ENCODE data around the gene FOSB. TPM values are rescaled to one million over a fixed set of nuclear protein-coding genes. Genes with fewer than 3 reads are reported as not detected.

FOSB gene
- total RNA-seq = 1,000 to 10,000 TPM in 1 of 5 experiments, 100 to 1,000 TPM in 1, 10 to 100 TPM in 2, 1 to 10 TPM in 1; 2.1 to 1,925 (median 22.8) TPM
- 1 to 10 TPM; 3.0 to 5.3 TPM for polyA plus RNA-seq
- 6,807 reads per million, percentile 100 among the genes with 10 or more reads in this experiment for total RNA-seq

DNA sequence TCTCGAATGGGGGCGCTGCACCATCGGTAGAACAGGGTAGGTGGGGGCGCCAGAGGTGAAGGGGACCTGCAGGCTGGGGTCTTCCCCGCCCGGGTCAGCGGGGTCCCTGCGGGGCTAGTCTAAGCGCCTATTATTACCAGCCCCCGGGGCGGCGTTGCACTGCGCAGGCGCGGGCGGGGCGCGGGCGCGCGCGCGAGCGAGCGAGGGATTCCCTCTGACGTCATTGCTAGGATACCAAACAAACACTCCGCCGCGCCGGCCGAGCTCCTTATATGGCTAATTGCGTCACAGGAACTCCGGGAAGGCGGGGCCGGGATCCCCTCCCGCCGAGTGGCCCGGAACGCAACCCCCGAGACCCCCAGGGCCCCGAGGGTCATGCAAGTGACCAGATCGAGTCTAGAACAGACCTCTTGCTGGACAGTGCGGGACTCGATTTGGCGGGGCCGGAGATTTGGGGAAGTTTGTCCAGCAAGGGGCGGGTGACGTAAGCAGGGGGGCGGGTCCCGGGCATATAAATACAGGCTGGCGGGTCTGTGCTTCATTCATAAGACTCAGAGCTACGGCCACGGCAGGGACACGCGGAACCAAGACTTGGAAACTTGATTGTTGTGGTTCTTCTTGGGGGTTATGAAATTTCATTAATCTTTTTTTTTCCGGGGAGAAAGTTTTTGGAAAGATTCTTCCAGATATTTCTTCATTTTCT, at the start of gene FOSB:
Gene FOSB (plus strand): TSS at position 541 of the 703 bp plus-strand sequence. CDS start 591 bp downstream, outside the sequence.
- H3K4me1 ChIP-seq (ENCODE audit: control insufficient read depth in 2 of 2, insufficient read depth in 2 of 2, low read length in 2 of 2) = peaks cover 10 to 16% of the 10 kb centered on the region in 2 donors
- peak within 1 kb of the TSS; percentile 87 to 96 (median 94) for H3K4me3 Mint-ChIP-seq
- no peaks in the 10 kb centered on the region for H3K36me3 Mint-ChIP-seq
- CTCF ChIA-PET = interaction anchor here (0.6 to 5.4 kb wide), 9 partner anchors 9 to 1643 kb away, joined by 3 to 39 read pairs (median 5); no protein-coding TSS in a partner anchor
- H3K36me3 ChIP-seq (ENCODE audit: control insufficient read depth in 2 of 3, insufficient read depth in 3 of 3, low read length in 3 of 3) = peaks cover 0 to 11% (median 0%) of the 10 kb centered on the region in 3 experiments
- H3K9me3 Mint-ChIP-seq = peaks cover 0 to 46% (median 0%) of the 10 kb centered on the region in 11 donors
- peaks cover under 1 to 35% (median 13%) of the 10 kb centered on the region in 7 donors for H3K4me1 Mint-ChIP-seq
- H3K27ac Mint-ChIP-seq = peak within 1 kb of the TSS; percentile 90 to 100 (median 99)
- H3K9me3 ChIP-seq (ENCODE audit: control insufficient read depth in 2 of 3, low read length in 3 of 3) = no peaks in the 10 kb centered on the region
- ATAC-seq (peak; percentile 50), DNase-seq (peak; percentile 93 to 99 (median 97))
- no peaks in the 10 kb centered on the region for H3K27me3 ChIP-seq (ENCODE audit: control insufficient read depth in 2 of 2, insufficient read depth in 2 of 2, low read length in 2 of 2)
- H3K27ac ChIP-seq (ENCODE audit: low read depth, low read length) = peak within 1 kb of the TSS; percentile 98
- peaks cover 5 to 41% (median 11%) of the 10 kb centered on the region in 5 donors for H3K27me3 Mint-ChIP-seq
- intact Hi-C loops (cut with micrococcal nuclease) = loop anchor here (1.0 to 2.0 kb wide), 7 partner anchors 12 to 225 kb away; partner anchors contain the start of gene QPCTL (in 1 of the 2)
- POLR2A ChIA-PET = interaction anchor here (0.6 to 3.1 kb wide), 12 partner anchors 11 to 1646 kb away, joined by 3 to 50 read pairs (median 4); partner anchors contain the start of gene ZC3H4
- H3K4me3 ChIP-seq (ENCODE audit: low read length) = peak within 1 kb of the TSS; percentile 99

DNA sequence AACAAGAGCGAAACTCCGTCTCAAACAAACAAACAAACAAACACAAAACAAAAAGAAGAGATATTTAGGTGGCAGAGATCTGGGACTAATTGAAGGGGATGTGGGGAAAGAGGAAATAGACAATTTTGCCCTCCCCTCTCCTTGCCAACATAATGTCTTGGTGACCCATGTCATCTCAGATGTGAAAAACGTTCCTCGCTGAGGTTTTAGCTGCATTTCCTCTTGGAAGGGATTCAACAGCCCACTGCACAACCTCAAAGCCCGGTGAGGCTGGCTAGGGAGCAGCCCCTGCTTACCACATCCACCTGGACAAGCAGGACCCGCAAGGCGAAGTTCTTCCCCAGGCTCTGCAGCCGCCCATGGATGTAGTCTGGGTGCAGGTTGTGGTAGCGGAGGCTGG, 49.0 kb upstream of the FOSB start:
- no peaks in the 10 kb centered on the region for H3K27me3 ChIP-seq (ENCODE audit: control insufficient read depth in 2 of 2, insufficient read depth in 2 of 2, low read length in 2 of 2)
- Mint-ChIP-seq H3K36me3 (peaks cover 0 to 22% (median 19%) of the 10 kb centered on the region in 5 donors), H3K9me3 (no peaks in the 10 kb centered on the region), H3K27ac (peak overlapping the region in 4 of 9 donors; percentile 29 to 75 (median 64)), H3K4me3 (peak overlapping the region in 4 of 10 donors; percentile 26 to 67 (median 53)), H3K4me1 (peaks cover 16 to 47% (median 33%) of the 10 kb centered on the region in 7 donors), H3K27me3 (no peaks in the 10 kb centered on the region)
- no peak overlapping the region for H3K4me3 ChIP-seq (ENCODE audit: low read length)
- peaks cover 0 to 45% (median under 1%) of the 10 kb centered on the region in 3 experiments for H3K36me3 ChIP-seq (ENCODE audit: control insufficient read depth in 2 of 3, insufficient read depth in 3 of 3, low read length in 3 of 3)
- intact Hi-C loops (cut with micrococcal nuclease) = no loop called here
- CTCF ChIA-PET = no interaction called here
- DNase-seq (no peak), ATAC-seq (no peak)
- no peaks in the 10 kb centered on the region for H3K9me3 ChIP-seq (ENCODE audit: control insufficient read depth in 2 of 3, low read length in 3 of 3)
- peaks cover 11 to 18% of the 10 kb centered on the region in 2 donors for H3K4me1 ChIP-seq (ENCODE audit: control insufficient read depth in 2 of 2, insufficient read depth in 2 of 2, low read length in 2 of 2)
- POLR2A ChIA-PET = interaction anchor here (1.1 kb wide), 1 partner anchor 11 kb away, joined by 3 read pairs; no protein-coding TSS in a partner anchor
- no peak overlapping the region for H3K27ac ChIP-seq (ENCODE audit: low read depth, low read length)

DNA sequence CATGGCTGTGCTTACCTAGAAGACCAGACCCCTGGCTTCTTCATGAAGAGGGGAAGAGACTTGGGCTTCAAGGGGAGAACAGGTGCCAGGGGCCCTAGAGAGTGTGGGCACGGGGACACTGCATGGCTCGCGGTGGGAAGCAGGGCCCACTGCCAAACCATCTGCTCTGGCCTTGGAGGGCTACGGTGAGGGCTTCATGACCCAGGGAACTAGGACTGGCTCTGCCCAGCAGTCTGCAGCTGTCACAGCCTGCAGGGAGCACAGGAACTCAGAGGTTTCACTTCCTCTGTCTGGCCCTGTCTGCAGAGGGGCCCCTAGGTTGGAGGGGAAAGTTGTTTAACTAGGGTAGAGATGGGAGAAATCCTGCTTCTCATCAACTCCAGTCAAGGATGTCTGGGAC, 48.4 kb upstream of the FOSB start:
- Histone ChIP-seq H3K9me3 (ENCODE audit: control insufficient read depth in 2 of 3, low read length in 3 of 3) (no peaks in the 10 kb centered on the region), H3K4me3 (ENCODE audit: low read length) (no peak overlapping the region), H3K4me1 (ENCODE audit: control insufficient read depth in 2 of 2, insufficient read depth in 2 of 2, low read length in 2 of 2) (peaks cover 16 to 24% of the 10 kb centered on the region in 2 donors), H3K27ac (ENCODE audit: low read depth, low read length) (no peak overlapping the region), H3K36me3 (ENCODE audit: control insufficient read depth in 2 of 3, insufficient read depth in 3 of 3, low read length in 3 of 3) (peaks cover 0 to 39% (median 0%) of the 10 kb centered on the region in 3 experiments), H3K27me3 (ENCODE audit: control insufficient read depth in 2 of 2, insufficient read depth in 2 of 2, low read length in 2 of 2) (no peaks in the 10 kb centered on the region)
- H3K4me1 Mint-ChIP-seq = peaks cover 22 to 53% (median 39%) of the 10 kb centered on the region in 7 donors
- intact Hi-C loops (cut with micrococcal nuclease) = no loop called here
- H3K36me3 Mint-ChIP-seq = peaks cover 0 to 17% (median 14%) of the 10 kb centered on the region in 5 donors
- no peaks in the 10 kb centered on the region for H3K9me3 Mint-ChIP-seq
- ChIA-PET POLR2A (interaction anchor here (1.1 kb wide), 1 partner anchor 12 kb away, joined by 3 read pairs; no protein-coding TSS in a partner anchor), CTCF (no interaction called here)
- ATAC-seq (peak; percentile 55), DNase-seq (no peak)
- H3K27me3 Mint-ChIP-seq = no peaks in the 10 kb centered on the region
- H3K27ac Mint-ChIP-seq = peak overlapping the region in 5 of 9 donors; percentile 36 to 76 (median 57)
- H3K4me3 Mint-ChIP-seq = peak overlapping the region in 8 of 10 donors; percentile 8 to 76 (median 33)

DNA sequence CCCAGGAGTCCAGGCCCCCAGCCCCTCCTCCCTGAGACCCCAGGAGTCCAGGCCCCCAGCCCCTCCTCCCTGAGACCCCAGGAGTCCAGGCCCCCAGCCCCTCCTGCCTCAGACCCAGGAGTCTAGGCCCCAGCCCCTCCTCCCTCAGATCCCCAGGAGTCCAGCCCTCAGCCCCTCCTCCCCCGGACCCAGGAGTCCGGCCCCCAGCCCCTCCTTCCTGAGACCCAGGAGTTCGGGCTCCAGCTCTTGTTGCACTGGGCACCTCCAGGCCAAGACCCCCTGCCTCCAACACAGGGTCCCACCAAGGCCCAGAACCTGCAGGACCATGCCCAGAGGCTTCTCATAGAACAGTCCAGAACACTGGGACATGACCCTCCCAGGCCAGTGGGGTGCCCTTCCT, 47.9 kb upstream of the FOSB start:
- ChIA-PET CTCF (no interaction called here), POLR2A (no interaction called here)
- Mint-ChIP-seq H3K27ac (peak overlapping the region in 1 of 9 donors; percentile 36), H3K4me1 (peaks cover 22 to 56% (median 42%) of the 10 kb centered on the region in 7 donors), H3K27me3 (no peaks in the 10 kb centered on the region), H3K9me3 (no peaks in the 10 kb centered on the region), H3K4me3 (peak overlapping the region in 1 of 10 donors; percentile 59), H3K36me3 (peaks cover 0 to 17% (median 11%) of the 10 kb centered on the region in 5 donors)
- Histone ChIP-seq H3K36me3 (ENCODE audit: control insufficient read depth in 2 of 3, insufficient read depth in 3 of 3, low read length in 3 of 3) (peaks cover 0 to 35% (median 0%) of the 10 kb centered on the region in 3 experiments), H3K9me3 (ENCODE audit: control insufficient read depth in 2 of 3, low read length in 3 of 3) (no peaks in the 10 kb centered on the region), H3K4me1 (ENCODE audit: control insufficient read depth in 2 of 2, insufficient read depth in 2 of 2, low read length in 2 of 2) (peaks cover 20 to 24% of the 10 kb centered on the region in 2 donors), H3K27me3 (ENCODE audit: control insufficient read depth in 2 of 2, insufficient read depth in 2 of 2, low read length in 2 of 2) (no peaks in the 10 kb centered on the region), H3K27ac (ENCODE audit: low read depth, low read length) (no peak overlapping the region), H3K4me3 (ENCODE audit: low read length) (no peak overlapping the region)
- ATAC-seq = no peak
- no peak for DNase-seq
- intact Hi-C loops (cut with micrococcal nuclease) = loop anchor here in 1 of 2 donors (5.0 kb wide), 2 partner anchors 162 to 272 kb away; partner anchors contain the start of genes OPA3, QPCTL and SNRPD2

DNA sequence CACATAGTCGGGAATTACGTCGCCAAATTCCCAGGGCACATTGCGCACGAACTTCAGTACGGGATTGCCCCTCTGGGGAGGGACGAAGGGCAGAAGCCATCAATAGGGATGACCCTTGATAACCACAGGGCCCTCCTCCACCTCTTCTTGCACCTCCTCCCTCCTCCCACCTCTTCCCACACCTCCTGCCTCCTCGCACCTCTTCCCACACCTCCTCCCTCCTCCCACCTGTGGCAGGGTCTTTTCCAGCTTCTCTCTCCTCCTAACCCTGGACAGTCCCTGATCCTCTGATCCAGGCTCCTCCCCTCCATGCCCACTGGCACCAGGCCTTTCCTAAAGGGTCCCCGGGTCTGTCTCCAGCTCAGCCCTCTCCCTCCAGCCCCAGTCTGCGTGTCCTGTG, 47.4 kb upstream of the FOSB start:
- H3K27me3 Mint-ChIP-seq = no peaks in the 10 kb centered on the region
- Histone ChIP-seq H3K36me3 (ENCODE audit: control insufficient read depth in 2 of 3, insufficient read depth in 3 of 3, low read length in 3 of 3) (peaks cover 0 to 35% (median 0%) of the 10 kb centered on the region in 3 experiments), H3K9me3 (ENCODE audit: control insufficient read depth in 2 of 3, low read length in 3 of 3) (no peaks in the 10 kb centered on the region), H3K4me3 (ENCODE audit: low read length) (no peak overlapping the region), H3K27ac (ENCODE audit: low read depth, low read length) (no peak overlapping the region), H3K27me3 (ENCODE audit: control insufficient read depth in 2 of 2, insufficient read depth in 2 of 2, low read length in 2 of 2) (no peaks in the 10 kb centered on the region), H3K4me1 (ENCODE audit: control insufficient read depth in 2 of 2, insufficient read depth in 2 of 2, low read length in 2 of 2) (peaks cover 20 to 24% of the 10 kb centered on the region in 2 donors)
- peaks cover 22 to 56% (median 42%) of the 10 kb centered on the region in 7 donors for H3K4me1 Mint-ChIP-seq
- intact Hi-C loops (cut with micrococcal nuclease) = loop anchor here in 1 of 2 donors (5.0 kb wide), 2 partner anchors 162 to 272 kb away; partner anchors contain the start of genes OPA3, QPCTL and SNRPD2
- ChIA-PET CTCF (no interaction called here), POLR2A (no interaction called here)
- H3K9me3 Mint-ChIP-seq = no peaks in the 10 kb centered on the region
- peak overlapping the region in 3 of 10 donors; percentile 50 to 70 (median 67) for H3K4me3 Mint-ChIP-seq
- ATAC-seq (no peak), DNase-seq (no peak)
- H3K36me3 Mint-ChIP-seq = peaks cover 0 to 17% (median 11%) of the 10 kb centered on the region in 5 donors
- H3K27ac Mint-ChIP-seq = peak overlapping the region in 2 of 9 donors; percentile 17 to 43

DNA sequence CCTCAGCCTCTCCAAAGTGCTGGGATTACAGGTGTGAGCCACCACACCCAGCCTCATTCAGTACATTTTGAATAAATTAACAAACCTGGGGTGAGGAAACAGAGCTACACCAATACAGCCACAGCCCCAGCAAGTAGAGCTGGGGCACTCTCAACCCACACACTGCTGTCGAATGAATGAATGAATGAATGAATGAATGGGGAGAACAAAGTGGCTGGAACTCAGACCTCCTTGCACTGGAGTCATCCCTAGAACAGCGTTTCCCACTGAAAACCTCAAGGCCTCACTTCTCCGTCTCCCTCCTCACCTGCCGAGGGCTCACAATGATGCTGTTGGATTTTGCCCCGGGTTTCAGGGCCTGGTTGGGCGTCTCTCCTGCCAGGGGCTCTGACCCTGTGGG, 46.9 kb upstream of the FOSB start:
- ATAC-seq = no peak
- Histone ChIP-seq H3K27ac (ENCODE audit: low read depth, low read length) (no peak overlapping the region), H3K4me3 (ENCODE audit: low read length) (no peak overlapping the region), H3K27me3 (ENCODE audit: control insufficient read depth in 2 of 2, insufficient read depth in 2 of 2, low read length in 2 of 2) (no peaks in the 10 kb centered on the region), H3K4me1 (ENCODE audit: control insufficient read depth in 2 of 2, insufficient read depth in 2 of 2, low read length in 2 of 2) (peaks cover 20 to 24% of the 10 kb centered on the region in 2 donors), H3K36me3 (ENCODE audit: control insufficient read depth in 2 of 3, insufficient read depth in 3 of 3, low read length in 3 of 3) (peaks cover 0 to 31% (median 0%) of the 10 kb centered on the region in 3 experiments), H3K9me3 (ENCODE audit: control insufficient read depth in 2 of 3, low read length in 3 of 3) (no peaks in the 10 kb centered on the region)
- intact Hi-C loops (cut with micrococcal nuclease) = loop anchor here in 1 of 2 donors (5.0 kb wide), 2 partner anchors 161 to 271 kb away; partner anchors contain the start of genes OPA3, QPCTL and SNRPD2
- Mint-ChIP-seq H3K4me3 (peak overlapping the region in 3 of 10 donors; percentile 50 to 67 (median 66)), H3K27ac (peak overlapping the region in 2 of 9 donors; percentile 17 to 43), H3K27me3 (no peaks in the 10 kb centered on the region), H3K36me3 (peaks cover 0 to 15% (median 8%) of the 10 kb centered on the region in 5 donors), H3K9me3 (peaks cover 0 to 2% (median 0%) of the 10 kb centered on the region in 11 donors), H3K4me1 (peaks cover 22 to 59% (median 42%) of the 10 kb centered on the region in 7 donors)
- DNase-seq = no peak
- POLR2A ChIA-PET = interaction anchor here (1.0 kb wide), 1 partner anchor 13 kb away, joined by 3 read pairs; no protein-coding TSS in a partner anchor
- CTCF ChIA-PET = no interaction called here
